SK-MEL-5 (cell line): Measurements from ENCODE around the gene SPECC1L. TPM values are rescaled to one million over a fixed set of nuclear protein-coding genes. Genes with fewer than 3 reads are reported as not detected.

ENCODE experiments used
- DNase-seq: peaks from one replicate; pipeline ENCODE4 v3.0.0-alpha.2; 2016; ENCODE audit warnings: low read depth, low spot score
- in situ Hi-C: cut with HindIII; loops from 2 replicates; pipeline ENCODE4 v1.10.0; 2016; ENCODE audit warnings: low sequenced_read_pairs, high pct_unique_total_duplicates, low pct_unique_long_range_greater_than_20kb
- total RNA-seq: library from RNA; depleted of rRNA; stranded (reverse); fragments of >200 nt; shearing (Covaris generic); gene quantifications from 2 replicates; pipeline ENCODE4 v1.2.3, GENCODE V29; 2014

The SPECC1L gene
- total RNA-seq, 1 experiment from 2014 or later = 38.0 TPM

DNA sequence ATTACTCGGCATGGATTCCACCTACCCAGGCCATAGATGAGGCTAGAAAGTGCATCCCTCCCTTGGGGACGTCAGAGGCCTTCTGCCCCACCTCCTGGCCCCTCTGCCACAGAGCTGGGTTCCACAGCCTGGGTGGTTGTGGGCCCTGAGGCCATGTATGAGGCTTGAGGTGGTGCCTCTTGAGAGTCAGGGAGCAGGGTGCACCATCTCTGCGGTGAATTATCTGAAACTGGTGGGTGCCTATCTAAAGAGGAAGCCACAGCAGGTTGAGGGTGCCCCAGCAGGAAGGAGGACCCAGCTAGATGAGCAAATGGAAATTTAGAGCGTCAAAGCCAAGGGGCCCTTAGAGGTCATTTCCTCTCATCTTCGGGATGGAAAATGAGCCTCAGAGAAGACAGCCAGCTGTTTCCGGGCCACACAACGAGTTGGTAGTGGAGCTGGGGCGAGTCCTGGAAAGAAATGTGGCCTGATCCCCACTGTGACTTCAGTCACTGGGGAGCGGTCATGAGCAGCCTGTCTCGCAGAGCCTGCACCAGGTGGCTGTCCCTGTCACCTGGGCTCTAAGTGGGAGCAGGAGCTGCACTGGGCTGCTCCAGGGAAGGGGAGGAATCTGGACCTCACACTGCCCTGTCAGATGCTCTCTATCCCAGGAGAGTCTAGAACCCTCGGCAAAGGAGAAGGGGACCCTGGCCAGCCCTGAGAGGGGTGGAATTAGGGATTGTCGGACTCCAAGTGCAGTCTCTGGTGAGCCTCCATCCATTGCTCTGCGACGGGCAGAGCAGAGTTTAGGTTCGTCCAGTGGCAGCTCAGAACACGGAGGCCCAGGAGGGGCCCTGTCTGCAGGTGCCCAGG lies 164.1 kb downstream of the SPECC1L start:
- no peak for DNase-seq
- in situ Hi-C loops = no loop called here

DNA sequence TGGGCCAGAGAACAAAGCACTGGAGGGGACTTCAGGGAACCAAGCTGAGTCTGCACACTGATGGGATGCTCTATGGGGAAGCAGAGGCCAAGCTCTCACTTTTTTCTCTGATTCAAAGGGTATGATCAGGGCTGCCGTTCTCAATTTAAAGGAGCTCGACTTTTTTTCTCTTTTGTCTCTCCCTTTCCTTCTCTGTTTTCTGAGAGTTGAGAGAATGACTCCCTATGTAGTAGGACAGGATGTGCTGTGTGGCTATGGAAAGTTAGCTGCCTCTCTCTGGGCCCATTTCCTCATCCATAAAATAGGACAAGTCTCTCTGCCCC lies 164.7 kb downstream of the SPECC1L start:
- no peak for DNase-seq
- in situ Hi-C loops = no loop called here

DNA sequence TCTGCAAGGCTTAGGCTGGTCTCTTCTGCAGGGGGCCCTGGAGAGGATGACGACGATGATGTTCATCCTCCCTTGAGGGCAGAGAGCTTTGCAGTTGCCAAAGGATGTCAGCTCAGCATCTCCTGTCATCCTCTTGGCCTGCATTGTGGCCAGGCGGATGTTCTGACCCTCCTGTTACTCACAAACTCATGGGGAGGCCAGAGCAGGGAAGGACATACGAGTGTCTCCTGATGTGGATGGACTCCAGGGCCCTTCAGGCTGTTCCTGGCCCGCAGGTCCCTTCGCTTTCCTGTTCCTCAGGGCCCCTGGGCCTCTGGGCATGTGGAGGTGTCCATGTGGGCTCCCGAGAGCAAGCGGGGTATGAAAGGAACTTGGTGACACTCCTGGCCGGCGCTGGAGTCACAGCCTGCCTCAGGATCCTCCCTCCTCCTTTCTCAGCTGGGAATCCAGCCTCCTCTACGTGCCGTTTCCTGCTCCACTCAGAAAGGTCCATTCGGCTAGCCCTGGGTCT lies 165.3 kb downstream of the SPECC1L start:
- no peak for DNase-seq
- in situ Hi-C loops = no loop called here

DNA sequence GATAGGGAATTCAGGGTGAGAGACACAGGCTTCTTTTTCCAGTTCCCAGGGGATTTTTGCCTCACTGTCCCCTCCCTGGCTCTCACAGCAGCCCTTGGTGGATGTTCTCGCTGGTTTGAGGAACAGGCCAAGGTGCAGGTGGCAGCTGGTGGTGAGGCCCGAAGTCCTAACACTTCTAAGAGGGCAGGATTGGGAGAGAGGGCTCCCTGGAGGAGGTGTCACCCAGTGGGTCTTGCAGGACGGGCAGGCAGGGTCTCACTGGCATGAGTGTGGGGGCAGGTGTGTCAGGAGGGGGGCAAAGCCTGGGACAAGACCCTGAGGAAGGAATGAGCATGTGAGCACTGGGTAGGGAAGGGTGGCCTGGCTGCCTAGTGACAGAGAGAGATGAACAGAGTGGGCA lies 165.9 kb downstream of the SPECC1L start:
- in situ Hi-C loops = no loop called here

DNA sequence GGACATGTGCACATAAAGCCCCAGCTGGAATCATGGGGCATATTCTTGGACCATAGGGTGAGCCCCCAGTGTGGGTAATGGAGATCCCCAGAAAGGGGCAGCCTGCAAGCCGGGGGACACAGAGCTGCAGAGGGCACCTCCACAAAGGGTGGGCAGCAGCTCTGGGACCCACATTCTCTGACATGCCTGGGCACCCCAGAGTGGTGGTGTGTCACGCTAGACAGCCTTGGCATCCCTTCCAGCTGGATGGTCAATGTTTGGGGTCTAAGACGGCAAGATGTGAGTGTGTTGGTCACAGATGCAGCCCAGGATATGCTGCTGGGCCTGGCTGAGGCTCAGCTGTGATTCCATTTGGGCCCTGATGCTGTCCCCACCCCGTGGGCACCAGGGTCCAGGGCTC lies 166.5 kb downstream of the SPECC1L start:
- in situ Hi-C loops = no loop called here

More for the DNA sequence above, 165.9 kb downstream of the SPECC1L start:
- DNase-seq = no peak

DNA sequence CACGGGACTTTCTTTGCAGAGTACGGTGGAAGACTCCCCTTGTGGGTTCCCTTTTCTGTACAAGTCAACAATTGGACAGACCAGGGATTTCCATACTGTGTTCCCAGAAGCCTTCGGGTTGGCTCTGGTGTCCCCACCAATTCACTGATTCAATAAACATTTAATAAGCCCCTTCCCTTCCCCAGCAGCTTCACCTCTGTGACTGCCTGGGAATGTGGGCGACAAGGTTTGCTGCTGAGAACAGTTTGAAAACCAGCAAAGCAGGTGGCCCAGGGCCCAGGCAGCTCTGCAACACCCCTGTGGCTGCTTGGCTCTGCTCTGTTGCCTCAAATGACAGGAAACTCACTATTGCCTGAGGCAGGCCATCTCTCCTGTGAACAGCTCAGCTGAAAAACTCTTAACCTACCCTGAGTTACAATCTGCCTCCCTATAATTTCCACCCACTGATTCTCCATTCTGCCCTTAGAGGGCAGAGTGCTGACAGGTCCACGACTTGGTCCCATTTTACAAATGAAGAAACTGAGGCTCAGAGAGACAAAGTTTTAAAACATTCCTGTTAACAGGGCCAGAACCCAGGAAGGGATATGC lies 167.2 kb downstream of the SPECC1L start:
- in situ Hi-C loops = no loop called here
- peak; percentile 45 for DNase-seq

More for the DNA sequence above, 166.5 kb downstream of the SPECC1L start:
- no peak for DNase-seq

DNA sequence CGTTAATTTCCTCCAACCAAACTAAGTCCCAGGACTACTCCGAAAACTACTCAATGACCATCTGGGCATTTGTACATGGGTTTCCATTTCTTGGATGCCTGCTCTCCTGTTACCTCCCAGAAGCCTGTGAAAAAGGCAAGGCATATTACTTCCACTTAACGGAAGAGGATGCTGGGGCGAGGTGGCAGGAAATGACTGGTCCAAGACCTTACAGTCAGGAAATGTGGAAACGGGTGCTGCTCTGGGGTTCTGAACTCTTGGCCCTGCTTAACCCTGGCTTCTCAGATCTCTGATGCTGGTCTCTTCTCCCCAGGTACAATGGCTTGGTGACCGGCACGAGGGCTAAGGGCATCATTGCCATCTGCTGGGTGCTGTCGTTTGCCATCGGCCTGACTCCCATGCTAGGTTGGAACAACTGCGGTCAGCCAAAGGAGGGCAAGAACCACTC lies 169.7 kb downstream of the SPECC1L start:
- in situ Hi-C loops = no loop called here
- no peak for DNase-seq

DNA sequence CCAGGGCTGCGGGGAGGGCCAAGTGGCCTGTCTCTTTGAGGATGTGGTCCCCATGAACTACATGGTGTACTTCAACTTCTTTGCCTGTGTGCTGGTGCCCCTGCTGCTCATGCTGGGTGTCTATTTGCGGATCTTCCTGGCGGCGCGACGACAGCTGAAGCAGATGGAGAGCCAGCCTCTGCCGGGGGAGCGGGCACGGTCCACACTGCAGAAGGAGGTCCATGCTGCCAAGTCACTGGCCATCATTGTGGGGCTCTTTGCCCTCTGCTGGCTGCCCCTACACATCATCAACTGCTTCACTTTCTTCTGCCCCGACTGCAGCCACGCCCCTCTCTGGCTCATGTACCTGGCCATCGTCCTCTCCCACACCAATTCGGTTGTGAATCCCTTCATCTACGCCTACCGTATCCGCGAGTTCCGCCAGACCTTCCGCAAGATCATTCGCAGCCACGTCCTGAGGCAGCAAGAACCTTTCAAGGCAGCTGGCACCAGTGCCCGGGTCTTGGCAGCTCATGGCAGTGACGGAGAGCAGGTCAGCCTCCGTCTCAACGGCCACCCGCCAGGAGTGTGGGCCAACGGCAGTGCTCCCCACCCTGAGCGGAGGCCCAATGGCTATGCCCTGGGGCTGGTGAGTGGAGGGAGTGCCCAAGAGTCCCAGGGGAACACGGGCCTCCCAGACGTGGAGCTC lies 170.2 kb downstream of the SPECC1L start:
- DNase-seq = no peak
- in situ Hi-C loops = no loop called here

DNA sequence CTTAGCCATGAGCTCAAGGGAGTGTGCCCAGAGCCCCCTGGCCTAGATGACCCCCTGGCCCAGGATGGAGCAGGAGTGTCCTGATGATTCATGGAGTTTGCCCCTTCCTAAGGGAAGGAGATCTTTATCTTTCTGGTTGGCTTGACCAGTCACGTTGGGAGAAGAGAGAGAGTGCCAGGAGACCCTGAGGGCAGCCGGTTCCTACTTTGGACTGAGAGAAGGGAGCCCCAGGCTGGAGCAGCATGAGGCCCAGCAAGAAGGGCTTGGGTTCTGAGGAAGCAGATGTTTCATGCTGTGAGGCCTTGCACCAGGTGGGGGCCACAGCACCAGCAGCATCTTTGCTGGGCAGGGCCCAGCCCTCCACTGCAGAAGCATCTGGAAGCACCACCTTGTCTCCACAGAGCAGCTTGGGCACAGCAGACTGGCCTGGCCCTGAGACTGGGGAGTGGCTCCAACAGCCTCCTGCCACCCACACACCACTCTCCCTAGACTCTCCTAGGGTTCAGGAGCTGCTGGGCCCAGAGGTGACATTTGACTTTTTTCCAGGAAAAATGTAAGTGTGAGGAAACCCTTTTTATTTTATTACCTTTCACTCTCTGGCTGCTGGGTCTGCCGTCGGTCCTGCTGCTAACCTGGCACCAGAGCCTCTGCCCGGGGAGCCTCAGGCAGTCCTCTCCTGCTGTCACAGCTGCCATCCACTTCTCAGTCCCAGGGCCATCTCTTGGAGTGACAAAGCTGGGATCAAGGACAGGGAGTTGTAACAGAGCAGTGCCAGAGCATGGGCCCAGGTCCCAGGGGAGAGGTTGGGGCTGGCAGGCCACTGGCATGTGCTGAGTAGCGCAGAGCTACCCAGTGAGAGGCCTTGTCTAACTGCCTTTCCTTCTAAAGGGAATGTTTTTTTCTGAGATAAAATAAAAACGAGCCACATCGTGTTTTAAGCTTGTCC lies 171.0 kb downstream of the SPECC1L start:
- in situ Hi-C loops = no loop called here
- DNase-seq = no peak

DNA sequence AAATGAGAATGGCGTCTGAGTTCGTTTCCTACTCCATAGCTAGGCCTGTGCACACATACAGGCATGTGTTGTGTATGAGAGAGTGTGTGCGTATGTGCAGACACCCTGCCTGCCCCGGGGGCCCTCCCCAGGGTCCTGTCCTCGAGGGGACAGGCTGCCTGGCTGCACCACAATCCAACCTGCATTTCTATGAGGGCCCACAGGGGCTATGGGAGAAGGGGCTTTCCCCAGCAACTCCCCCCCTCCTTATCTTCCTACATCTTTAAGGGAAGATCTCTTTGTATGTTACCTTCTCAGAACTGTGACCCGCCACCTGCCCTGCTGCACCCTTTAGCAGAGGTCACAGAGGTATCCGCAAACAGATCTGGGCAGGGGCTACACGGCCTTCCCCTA lies 171.7 kb downstream of the SPECC1L start:
- in situ Hi-C loops = no loop called here
- DNase-seq = no peak

DNA sequence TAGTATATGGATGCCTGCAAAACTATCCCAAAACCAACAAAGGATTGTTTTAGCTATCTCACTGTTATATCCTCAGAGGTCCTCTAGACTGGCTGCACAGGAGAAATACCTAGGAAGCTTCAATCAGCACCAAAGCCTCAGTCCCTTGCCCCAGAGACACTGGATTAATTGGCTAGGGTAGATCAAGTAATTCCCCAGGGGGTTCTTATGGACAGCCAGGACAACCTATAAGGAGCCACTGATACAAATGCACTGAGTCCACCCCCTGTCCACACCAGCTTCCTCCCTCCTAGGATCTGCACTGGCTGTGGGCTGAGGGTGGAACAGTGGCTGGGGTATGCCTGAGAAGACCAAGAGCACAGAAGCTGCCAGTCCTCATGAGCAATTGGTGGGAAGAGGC lies 173.0 kb downstream of the SPECC1L start:
- in situ Hi-C loops = no loop called here

DNA sequence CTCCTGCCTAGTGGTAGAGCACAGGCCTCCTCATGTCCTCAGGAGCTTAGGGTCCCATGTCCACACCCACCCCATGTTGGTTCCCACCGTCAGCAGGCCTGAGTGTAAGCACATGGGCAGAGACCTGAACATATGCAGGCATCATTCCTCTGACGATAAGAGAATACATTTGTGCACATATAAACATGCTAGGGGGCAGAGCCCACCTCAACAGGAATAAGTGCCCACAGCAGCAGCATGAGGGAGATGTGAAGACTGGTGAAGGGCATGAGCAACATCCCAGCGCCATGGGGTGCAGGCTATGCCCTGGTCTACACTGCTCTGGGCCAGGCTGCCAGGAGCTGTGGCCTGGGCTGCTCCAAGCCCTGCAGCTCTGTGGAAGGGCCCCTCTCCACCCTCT lies 173.6 kb downstream of the SPECC1L start:
- in situ Hi-C loops = no loop called here
- no peak for DNase-seq

More for the DNA sequence above, 173.0 kb downstream of the SPECC1L start:
- DNase-seq = no peak

DNA sequence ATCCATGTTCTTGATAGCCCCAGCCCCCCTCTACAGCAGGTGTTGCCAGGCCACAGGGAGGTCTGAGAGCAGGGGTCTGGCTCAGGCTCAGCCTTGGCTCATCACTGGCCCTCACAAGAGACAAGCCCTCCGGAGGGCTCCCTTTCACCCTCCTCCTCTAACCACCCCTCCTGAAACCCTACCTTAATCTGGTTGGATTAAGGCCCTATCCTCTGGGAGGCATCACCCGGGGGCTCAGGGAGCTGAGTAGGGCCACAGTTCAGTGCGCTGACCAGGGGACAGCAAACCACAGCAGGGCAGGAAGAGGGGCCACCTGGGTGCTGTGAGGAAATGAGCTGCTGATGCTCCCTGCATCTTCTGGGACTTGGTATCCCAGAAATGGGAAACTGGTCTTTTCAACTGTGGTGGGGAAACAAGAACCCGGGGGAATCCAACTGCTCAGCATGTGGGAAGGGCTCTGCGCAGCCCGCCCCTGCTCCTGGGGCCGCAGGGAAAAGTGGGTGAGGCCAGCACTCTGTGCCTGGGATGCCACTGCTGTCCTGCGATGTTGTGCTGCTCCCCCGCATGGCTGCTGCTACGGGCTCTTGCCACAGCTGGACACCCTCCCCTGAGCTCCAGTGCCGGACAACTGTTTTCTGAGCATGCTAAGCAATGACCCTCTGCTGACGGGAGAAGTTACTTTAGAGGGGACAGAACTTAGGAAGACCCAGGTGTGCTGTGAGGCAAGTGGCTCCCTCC lies 174.3 kb downstream of the SPECC1L start:
- in situ Hi-C loops = no loop called here
- no peak for DNase-seq

DNA sequence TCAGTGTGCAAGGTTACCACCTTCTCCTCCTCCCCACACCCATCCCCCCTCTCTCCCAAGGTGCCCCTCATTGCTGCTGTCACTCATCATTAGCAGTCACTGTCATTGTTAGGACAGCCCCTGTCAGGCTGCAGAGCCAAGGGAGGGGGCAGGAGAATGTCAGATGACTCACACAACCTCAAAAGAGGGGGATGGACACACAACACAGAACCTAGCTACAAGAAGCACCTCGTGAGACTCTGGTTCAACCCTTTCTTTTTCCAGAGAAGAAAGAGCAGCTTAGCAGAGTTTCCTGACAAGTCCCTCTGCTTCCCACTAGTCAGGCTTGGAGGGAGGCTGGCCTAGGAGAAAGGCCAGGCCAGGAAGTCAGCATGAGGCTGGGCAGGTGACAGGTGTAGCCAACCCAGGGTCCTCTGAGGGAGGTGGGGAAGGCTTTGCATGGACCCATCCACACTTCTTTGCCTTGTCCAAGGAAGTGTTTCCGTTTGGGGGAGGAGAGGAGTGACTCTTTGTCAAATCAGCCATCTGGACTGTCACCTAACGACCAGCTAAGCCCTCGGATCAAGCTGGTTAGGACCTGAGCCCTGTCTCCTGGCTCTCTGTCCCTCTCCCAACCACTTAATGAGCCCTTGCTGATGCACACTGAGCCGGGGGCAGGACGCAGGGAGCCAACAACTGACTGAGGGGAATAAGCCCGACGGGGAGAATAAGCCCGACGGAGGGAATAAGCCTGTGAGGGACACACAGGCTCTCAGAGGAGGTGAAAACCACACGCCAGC lies 175.0 kb downstream of the SPECC1L start:
- in situ Hi-C loops = no loop called here

DNA sequence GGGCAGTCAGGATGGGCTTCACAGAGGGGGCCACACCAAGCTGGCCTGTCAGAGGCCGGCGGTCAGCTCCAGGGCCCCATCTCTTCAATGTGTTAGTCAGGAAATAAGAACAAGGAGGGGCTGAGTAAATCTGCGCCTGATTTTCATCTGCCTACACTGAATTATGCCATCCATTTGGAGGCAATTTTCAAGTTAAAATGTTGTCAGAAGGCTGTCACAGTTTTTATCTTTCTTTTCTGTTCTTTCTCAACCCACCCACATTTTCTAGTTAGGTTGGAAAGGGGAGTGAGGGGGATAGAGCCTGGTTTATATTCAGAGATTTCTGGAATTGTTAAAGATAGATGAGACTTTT lies 175.6 kb downstream of the SPECC1L start:
- in situ Hi-C loops = no loop called here
- DNase-seq = no peak

More for the DNA sequence above, 175.0 kb downstream of the SPECC1L start:
- DNase-seq = no peak

DNA sequence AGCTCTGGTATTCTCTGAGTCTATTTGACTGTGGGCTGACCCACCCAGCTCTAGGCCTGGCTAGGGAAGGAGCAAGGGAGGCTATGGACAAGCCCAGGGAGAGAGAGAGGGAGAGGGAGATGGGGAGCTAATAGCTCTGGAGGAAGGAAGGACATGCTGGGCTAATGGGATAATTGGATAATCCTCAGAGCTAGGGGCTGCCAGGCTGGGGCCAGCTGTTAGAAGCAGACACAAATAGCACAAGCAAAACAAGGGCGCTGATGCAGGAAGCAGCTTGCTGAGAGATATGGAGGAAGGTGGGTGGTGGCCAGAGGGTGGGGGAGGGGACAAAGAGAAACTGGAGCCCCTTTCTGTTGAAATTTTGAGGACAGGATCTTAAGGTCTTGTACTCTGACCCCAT lies 180.0 kb downstream of the SPECC1L start:
- no peak for DNase-seq
- in situ Hi-C loops = no loop called here
